Measurements from ENCODE around the gene SLIT1.

SLIT1 gene

GRCh38 chr10:96971324-96971723 lies 214.4 kb downstream of the SLIT1 start:
- DNase-seq (ENCODE audit: low read depth in 2 of 2) = no peak

- DNase-seq (ENCODE audit: low read depth in 2 of 2) = no peak
Measured at GRCh38 chr10:96968682-96969423, 216.9 kb downstream of the SLIT1 start.

DNA sequence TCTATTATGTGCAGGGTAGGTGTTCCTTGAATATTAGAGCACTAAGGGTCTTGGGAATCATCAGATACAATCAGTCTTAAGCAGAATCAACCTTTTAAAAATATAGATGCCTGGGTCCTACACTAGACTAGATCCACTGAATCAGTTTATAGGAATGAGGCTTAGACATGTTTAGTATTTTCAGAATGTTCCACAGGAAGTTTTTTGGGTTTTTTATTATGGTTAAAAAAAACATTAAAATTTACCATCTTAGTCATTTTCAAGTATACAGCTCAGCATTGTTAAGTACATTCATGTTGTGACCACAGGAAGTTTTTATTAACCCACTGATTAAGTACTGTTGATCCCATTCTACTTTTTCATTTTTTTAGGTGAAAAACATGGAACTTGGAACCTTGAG lies 217.9 kb downstream of the SLIT1 start:
- no peak for DNase-seq (ENCODE audit: low read depth in 2 of 2)

GRCh38 chr10:96964131-96964530 lies 221.6 kb downstream of the SLIT1 start:
- no peak for DNase-seq (ENCODE audit: low read depth in 2 of 2)

DNA sequence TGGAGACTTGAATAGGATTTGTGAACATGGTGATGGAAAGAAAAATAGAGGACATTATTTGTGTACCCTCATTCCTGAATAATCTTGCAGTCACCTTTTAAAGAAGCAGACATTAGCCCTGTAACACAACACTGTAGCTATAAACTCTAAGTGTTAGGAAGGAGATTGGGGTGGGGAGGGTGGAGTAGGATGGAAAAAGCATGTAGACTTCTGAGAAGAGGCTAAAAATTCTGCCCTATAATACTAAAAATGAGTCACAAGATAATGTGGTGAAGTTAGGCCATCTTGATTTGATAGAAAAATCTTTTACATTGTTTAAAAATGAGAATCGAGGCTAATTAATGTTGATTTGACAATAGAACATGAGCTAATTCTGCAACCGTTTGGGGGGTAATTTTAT lies 224.9 kb downstream of the SLIT1 start:
- DNase-seq (ENCODE audit: low read depth in 2 of 2) = no peak

DNA sequence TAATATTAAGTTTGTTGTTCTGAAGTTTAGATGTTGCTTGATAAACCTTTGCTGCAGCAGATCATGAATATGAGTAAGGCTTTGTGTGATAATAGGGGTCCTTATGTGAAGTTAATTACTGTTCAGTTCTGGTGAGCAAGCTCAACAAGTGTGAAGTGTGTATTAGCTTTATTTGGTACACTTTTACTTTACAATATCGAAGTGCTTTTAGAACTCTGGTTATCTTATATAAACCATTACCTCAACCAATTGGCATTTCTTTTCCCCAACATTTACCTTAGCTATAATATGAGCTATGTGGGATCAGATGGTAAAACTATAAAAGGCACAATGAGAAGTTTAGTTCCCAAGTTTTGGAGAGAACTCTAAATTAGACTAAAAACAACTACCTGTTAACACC lies 226.0 kb downstream of the SLIT1 start:
- DNase-seq (ENCODE audit: low read depth in 2 of 2) = no peak

DNA sequence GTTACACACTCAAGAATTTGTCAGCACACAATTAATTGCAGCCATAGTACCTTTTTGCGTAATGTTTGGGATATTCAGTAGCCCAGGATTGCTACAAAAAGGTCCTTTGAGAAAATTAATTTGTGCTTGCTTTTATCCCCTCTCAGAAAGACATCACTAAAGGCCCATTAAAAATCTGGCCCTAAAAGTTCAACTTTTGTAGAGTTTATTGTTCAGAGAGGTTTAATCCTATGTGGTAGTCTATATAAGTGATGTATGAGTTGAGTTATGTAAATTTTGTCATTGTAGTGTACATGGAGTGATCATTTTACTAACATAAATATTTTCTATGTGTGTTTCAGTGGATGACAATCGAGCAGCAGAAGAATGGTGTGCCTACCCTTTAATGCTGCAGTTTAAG lies 227.7 kb downstream of the SLIT1 start:
- no peak for DNase-seq (ENCODE audit: low read depth in 2 of 2)

DNA sequence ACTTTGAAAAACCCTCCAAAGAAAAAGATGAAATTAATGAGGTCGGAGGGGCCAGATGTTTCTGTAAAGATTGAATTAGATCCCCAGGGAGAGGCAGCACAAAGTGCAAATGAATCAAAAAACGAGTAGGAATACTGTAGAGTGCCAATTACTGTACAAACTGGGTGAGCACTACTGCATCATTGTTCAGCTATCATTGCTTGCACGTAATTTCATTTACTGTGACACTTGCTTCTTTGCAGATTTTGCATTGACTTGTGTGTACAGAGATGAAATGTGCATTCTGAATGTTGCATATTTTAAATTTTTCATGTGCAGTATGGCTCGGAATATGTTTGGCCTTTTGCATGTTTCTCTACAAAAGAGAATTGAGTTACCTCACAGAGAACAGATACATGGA lies 230.0 kb downstream of the SLIT1 start:
- no peak for DNase-seq (ENCODE audit: low read depth in 2 of 2)

DNA sequence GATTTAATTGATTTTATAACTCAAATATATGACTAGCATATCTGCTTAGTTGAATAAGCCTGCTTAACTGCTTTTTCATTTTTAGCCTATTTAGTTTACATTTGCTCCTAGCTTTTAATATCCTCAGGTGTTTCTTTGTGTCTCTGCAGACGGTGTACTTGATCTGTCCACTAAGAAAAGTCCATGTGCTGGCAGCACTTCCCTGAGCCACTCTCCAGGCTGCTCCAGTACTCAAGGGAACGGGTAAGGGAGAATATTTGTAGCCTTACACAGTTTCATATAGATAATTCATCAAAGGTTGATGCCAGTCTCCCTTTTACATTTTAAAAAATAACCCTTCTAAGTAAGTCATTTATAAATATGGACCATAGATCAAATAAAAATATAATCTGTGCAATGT lies 233.8 kb downstream of the SLIT1 start:
- DNase-seq (ENCODE audit: low read depth in 2 of 2) = no peak

DNA sequence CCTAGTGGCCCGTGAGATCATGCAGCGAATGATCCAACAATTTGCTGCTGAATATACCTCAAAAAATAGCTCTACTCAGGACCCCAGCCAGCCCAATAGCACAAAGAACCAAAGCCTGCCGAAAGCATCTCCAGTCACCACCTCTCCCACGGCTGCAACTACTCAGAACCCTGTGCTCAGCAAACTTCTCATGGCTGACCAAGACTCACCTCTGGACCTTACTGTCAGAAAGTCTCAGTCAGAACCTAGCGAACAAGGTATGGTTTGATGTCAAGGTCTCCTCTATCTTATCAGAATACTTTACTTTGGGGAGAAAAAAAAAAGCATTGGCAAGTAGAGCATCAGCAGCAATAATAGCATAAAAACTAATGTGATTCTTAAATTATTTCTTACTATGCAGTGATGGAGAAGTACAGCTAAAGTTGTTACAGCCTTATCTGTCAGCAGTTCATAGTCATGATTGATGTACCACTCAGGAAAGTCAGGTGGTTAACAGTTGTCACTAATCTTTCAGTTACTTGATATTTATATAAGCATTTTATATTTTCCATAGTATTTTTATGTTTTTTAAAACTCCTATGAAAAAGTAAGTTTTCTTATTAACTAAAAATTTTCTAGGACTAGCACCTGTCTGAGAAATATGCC lies 236.6 kb downstream of the SLIT1 start:
- DNase-seq (ENCODE audit: low read depth in 2 of 2) = no peak
